ENCODE results near the gene MEX3C.

Gene MEX3C

GRCh38 chr18:51153659-51154371, 43.7 kb downstream of the MEX3C start:
- no peak for DNase-seq

- DNase-seq = no peak
Measured at GRCh38 chr18:51151568-51152511, 45.6 kb downstream of the MEX3C start.

GRCh38 chr18:51151185-51151567, 46.3 kb downstream of the MEX3C start:
- DNase-seq = no peak

GRCh38 chr18:51150113-51150700, 47.3 kb downstream of the MEX3C start:
- no peak for DNase-seq

- DNase-seq = no peak
Measured at GRCh38 chr18:51149670-51150069, 47.8 kb downstream of the MEX3C start.

- no peak for DNase-seq
Measured at GRCh38 chr18:51146909-51147308, 50.6 kb downstream of the MEX3C start.

GRCh38 chr18:51138936-51139335, 58.5 kb downstream of the MEX3C start:
- DNase-seq = no peak

GRCh38 chr18:51137891-51138290, 59.6 kb downstream of the MEX3C start:
- DNase-seq = no peak

GRCh38 chr18:51137026-51137729, 60.3 kb downstream of the MEX3C start:
- no peak for DNase-seq

- DNase-seq = no peak
Measured at GRCh38 chr18:51135795-51136194, 61.7 kb downstream of the MEX3C start.

- DNase-seq = no peak
Measured at GRCh38 chr18:51135364-51135763, 62.1 kb downstream of the MEX3C start.

- no peak for DNase-seq
Measured at GRCh38 chr18:51134721-51135120, 62.8 kb downstream of the MEX3C start.

- DNase-seq = no peak
Measured at GRCh38 chr18:51133580-51134160, 63.8 kb downstream of the MEX3C start.

- DNase-seq = no peak
Measured at GRCh38 chr18:51132256-51132935, 65.1 kb downstream of the MEX3C start.

GRCh38 chr18:51128533-51128932, 68.9 kb downstream of the MEX3C start:
- no peak for DNase-seq

GRCh38 chr18:51127664-51128063, 69.8 kb downstream of the MEX3C start:
- DNase-seq = no peak

- DNase-seq = no peak
Measured at GRCh38 chr18:51125976-51126375, 71.5 kb downstream of the MEX3C start.

Data from NCI-H510A treated with DMSO at 0.1 percent for 48 hours (cell line).